Activated CD4-positive, alpha-beta T cell treated with anti-CD3 and anti-CD28 coated beads for 24 hours (primary cell): ENCODE measurements around the gene GSTM4.
"Not testable (repeated sequence)": the region's sequence is repeated elsewhere in the genome, so short reads cannot be mapped to it uniquely, and the experiment has no call there.

Source experiments
- DNase-seq, 2 donors: peaks; one replicate each; pipeline ENCODE4 v3.0.0-alpha.2; 2020; ENCODE audit warnings: low read depth in 2 of 2

GSTM4 gene

DNA sequence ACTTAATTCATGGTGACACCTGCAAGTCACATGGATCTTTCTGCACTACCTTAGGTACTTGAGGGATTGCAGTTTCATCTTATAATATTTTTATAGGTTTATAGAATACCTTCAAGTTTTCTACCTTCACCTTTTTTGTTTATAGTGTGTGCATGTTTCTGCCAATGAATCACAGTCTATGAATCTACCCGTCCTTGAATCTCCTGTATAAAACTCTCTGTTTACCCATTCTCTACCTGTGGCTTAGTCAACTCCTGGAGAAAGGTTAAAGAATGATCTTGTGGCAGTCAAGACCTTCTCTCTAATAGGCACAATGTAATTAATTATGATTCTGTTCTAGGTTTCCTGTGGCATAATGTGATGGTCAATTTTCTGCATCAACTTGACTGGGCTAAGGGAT is 8.8 kb downstream of the GSTM4 start:
- DNase-seq: no peak

DNA sequence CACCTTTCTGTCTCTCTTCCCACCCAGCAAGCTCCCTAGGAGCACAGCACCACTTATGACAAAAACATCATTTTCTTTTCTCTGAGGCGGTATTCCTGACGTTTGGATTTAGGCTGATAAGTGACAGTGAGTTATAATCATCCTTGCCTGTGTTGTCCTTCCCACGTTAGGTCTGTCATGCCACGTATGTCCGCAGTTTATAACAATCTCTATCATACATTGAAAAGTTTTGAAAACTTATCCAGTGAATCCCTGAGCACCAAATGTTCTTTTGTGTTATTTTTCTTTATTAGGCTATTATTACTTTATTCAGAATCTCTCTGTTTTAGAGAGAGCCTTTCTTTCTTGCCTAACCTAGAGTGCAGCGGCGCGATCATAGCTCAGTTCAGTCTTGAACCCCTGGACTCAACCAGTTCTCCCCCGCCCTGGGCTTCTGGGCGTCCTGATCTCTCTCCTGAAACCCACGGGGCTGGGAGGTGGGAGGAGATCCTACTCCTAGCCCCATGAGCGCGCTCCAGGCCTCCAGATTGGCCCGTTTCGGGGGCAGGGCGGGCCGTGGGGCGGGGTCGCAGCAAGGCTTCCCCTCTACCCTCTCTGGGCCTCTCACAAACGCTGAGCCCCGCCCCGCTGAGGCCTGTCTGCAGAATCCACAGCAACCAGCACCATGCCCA is 11.7 kb downstream of the GSTM4 start, which contains the start of gene GSTM2:
TSS of gene GSTM2 (plus strand) at position 606 of the 671 bp plus-strand sequence. CDS start at position 665, 59 bp downstream.
- peak; percentile 76 to 80 for DNase-seq

DNA sequence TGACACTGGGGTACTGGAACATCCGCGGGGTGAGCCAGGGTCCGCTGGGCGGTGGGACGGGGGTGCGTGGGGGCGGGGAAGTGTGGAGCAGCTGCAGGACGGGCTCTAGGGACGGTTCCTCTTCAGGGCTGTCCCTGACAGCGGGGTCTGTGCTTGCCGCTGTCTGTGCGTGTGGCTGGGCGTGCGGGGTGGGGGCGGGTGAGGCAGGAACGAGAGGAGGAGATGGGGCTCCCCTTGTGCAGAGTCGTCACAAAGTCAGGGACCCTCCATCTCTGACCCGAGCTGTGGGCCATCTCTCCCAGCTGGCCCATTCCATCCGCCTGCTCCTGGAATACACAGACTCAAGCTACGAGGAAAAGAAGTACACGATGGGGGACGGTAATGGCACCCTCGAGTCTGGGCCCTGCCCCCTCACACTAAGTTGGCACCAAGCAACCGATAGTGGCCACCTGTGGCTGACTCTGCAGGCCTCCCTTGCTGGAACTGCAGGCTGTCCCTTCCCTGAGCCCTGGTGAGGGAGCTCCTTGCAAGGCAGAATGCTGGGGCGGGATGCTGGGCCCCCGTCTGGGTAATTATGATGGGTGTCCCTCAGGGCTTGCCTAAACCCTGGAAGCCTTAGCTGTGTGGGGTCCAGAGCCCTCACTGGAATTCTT is 12.3 kb downstream of the GSTM4 start:
- no peak for DNase-seq

DNA sequence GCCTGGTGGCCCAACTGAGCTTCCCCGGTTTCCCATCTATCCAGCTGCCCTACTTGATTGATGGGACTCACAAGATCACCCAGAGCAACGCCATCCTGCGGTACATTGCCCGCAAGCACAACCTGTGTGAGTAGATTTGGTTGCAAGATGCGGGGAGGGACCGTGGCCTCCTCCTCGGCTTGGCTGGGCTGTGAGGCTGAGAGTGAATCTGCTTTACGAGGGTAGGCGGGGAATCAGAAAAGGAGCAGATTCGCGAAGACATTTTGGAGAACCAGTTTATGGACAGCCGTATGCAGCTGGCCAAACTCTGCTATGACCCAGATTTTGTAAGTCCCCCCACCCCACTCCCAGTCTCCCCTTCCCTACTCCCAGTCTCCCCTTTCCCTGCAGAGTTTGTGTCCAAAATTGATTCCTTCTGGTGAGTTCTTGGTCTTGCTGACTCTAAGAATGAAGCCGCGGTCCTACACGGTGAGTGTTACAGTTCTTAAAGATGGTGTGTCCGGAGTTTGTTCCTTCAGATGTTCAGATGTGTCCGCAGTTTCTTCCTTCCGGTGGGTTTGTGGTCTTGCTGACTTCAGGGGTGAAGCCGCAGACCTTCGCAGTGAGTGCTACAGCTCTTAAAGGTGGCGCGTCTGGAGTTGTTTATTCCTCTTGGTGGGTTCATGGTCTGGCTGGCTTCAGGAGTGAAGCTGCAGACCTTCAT is 13.5 kb downstream of the GSTM4 start:
- no peak for DNase-seq

GRCh38 chr1:109669949-109670302 is 14.0 kb downstream of the GSTM4 start:
- DNase-seq: not testable (repeated sequence)

- no peak for DNase-seq
Observed at GRCh38 chr1:109671067-109671466, 15.2 kb downstream of the GSTM4 start.

GRCh38 chr1:109673861-109674260 is 18.0 kb downstream of the GSTM4 start:
- not testable (repeated sequence) for DNase-seq

GRCh38 chr1:109676683-109677381 is 20.9 kb downstream of the GSTM4 start:
- DNase-seq: not testable (repeated sequence)

- no peak for DNase-seq
Observed at GRCh38 chr1:109677459-109677858, 21.6 kb downstream of the GSTM4 start.

DNA sequence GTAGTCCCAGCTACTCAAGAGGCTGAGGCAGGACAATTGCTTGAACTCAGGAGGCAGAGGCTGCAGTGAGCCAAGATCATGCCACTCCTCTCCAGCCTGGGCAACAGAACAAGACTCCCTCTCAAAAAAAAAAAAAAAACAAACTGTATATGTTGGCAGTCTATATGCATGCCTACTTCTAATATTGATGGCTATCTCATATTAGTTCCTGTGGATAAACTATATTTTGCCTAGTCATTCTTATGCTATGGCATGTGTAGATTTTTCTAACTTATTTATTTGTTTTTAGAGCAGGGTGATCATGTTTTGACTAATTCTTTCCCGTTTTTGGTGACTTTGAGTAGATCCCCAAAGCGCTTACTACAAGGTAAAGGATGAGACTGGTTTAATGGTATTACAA is 22.7 kb downstream of the GSTM4 start:
- not testable (repeated sequence) for DNase-seq

DNA sequence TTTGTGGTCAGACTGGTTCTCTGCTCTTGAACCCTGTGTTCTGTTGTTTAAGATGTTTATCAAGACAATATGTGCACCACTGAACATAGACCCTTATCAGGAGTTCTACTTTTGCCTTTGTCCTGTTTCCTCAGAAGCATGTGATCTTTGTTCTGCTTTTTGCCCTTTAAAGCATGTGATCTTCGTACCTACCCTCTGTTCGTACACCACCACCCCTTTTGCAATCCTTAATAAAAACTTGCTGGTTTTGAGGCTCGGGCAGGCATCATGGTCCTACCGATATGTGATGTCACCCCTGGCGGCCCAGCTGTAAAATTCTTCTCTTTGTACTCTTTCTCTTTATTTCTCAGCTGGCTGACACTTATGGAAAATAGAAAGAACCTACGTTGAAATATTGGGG is 28.9 kb downstream of the GSTM4 start:
- DNase-seq: not testable (repeated sequence)

DNA sequence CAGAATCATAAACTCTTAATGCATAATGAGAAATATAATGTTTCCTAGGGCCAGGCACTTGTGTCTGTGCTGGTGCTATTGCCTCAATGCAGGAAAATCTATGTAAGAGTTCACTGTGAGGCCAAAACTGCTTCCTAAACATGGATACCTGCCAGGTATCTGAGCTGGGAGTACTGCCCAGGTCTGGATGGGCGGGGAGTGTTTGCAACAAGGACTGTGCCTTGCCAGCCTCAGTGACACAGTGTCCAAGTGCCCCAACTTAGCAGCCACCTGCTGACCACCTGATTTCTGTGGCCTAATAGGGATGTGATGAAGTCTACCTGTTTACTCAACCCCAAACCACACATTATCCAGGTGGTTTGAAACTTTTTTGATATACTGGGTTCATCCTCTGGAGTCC is 29.5 kb downstream of the GSTM4 start:
- DNase-seq: not testable (repeated sequence)

DNA sequence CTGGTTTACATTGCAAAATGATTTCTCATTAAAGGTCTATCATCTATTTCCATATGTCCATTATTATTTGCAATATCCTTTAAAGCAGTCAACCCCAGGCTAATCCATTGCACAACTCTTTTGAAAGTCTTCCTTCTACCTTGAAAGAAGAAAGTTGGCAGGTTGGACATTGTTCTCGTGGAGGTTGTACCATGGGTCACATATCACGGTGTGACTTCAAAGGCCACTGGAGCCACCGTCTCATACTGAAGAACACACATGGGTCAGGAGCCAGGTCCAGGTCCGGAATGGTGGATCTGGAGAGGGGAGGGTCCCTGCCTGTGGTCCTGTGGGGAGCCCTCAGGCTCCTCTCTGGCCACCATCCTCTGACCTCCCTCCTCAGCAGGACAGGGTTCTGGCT is 30.0 kb downstream of the GSTM4 start:
- DNase-seq: not testable (repeated sequence)

- not testable (repeated sequence) for DNase-seq
Observed at GRCh38 chr1:109687109-109687508, 31.2 kb downstream of the GSTM4 start.

DNA sequence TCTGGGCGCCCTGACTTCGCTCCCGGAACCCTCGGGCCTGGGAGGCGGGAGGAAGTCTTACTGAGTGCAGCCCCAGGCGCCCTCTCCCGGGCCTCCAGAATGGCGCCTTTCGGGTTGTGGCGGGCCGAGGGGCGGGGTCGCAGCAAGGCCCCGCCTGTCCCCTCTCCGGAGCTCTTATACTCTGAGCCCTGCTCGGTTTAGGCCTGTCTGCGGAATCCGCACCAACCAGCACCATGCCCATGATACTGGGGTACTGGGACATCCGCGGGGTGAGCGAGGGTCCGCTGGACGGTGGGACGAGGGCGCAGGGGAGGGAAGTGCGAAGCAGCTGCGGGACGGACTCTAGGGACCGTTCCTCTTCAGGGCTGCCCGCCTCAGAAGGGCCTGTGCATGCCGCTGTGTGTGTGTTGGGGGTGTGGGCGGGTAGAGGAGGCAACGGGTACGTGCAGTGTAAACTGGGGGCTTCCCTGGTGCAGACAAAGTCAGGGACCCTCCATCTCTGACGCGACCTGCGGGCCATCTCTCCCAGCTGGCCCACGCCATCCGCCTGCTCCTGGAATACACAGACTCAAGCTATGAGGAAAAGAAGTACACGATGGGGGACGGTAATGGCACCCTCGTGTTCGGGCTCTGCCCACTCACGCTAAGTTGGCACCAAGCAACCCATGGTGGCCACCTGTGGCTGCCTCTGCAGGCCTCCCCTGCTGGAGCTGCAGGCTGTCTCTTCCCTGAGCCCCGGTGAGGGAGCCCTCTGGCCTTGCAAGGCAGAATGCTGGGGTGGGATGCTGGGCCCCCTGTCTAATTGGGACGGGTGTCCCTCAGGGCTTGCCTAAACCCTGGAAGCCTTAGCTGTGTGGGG is 32.0 kb downstream of the GSTM4 start, which contains the start of gene GSTM1:
TSS of gene GSTM1 (plus strand) at position 177 of the 859 bp plus-strand sequence. CDS start at position 234, 57 bp downstream.
- DNase-seq: peak in 1 of 2 donors; percentile 71

- DNase-seq: no peak
Observed at GRCh38 chr1:109689844-109690405, 34.0 kb downstream of the GSTM4 start.

- DNase-seq: no peak
Observed at GRCh38 chr1:109691759-109692158, 35.9 kb downstream of the GSTM4 start.

DNA sequence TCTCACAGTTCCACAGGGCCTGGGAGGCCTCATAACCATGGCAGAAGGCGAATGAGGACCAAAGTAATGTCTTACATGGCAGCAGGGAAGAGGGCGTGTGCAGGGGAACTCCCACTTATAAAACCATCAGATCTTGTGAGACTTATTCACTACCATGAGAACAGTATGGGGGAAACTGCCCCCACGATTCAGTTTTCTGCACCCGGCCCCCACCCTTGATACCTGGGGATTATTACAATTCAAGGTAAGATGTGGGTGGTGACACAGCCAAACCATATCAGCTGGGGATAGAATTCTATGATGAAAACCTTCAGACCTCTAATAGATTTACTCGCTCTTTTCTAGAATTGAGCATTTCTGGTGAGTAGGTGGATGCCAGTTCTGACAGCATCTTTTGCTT is 38.5 kb downstream of the GSTM4 start:
- not testable (repeated sequence) for DNase-seq

- not testable (repeated sequence) for DNase-seq
Observed at GRCh38 chr1:109695138-109695537, 39.2 kb downstream of the GSTM4 start.

DNA sequence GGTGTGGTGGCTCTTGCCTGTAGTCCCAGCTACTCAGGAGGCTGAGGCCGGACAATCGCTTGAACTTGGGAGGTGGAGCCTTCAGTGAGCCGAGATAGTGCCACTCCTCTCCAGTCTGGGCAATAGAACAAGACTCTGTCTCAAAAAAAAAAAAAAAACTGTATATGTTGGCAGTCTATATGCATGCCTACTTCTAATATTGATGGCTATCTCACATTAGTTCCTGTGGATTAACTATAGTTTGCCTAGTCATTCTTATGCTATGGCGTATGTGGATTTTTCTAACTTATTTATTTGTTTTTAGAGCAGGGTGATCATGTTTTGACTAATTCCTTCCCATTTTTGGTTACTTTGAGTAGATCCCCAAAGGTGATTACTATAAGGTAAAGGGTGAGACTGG is 41.2 kb downstream of the GSTM4 start:
- no peak for DNase-seq

- DNase-seq: not testable (repeated sequence)
Observed at GRCh38 chr1:109697861-109698260, 42.0 kb downstream of the GSTM4 start.
